ENCODE results near the gene ACTR2. TPM values are rescaled to one million over a fixed set of nuclear protein-coding genes. Genes with fewer than 3 reads are reported as not detected.

The ACTR2 gene
- total and polyA plus RNA-seq, 3 donors from 2014 or later = 49.2 to 80.1 (median 56.6) TPM

DNA sequence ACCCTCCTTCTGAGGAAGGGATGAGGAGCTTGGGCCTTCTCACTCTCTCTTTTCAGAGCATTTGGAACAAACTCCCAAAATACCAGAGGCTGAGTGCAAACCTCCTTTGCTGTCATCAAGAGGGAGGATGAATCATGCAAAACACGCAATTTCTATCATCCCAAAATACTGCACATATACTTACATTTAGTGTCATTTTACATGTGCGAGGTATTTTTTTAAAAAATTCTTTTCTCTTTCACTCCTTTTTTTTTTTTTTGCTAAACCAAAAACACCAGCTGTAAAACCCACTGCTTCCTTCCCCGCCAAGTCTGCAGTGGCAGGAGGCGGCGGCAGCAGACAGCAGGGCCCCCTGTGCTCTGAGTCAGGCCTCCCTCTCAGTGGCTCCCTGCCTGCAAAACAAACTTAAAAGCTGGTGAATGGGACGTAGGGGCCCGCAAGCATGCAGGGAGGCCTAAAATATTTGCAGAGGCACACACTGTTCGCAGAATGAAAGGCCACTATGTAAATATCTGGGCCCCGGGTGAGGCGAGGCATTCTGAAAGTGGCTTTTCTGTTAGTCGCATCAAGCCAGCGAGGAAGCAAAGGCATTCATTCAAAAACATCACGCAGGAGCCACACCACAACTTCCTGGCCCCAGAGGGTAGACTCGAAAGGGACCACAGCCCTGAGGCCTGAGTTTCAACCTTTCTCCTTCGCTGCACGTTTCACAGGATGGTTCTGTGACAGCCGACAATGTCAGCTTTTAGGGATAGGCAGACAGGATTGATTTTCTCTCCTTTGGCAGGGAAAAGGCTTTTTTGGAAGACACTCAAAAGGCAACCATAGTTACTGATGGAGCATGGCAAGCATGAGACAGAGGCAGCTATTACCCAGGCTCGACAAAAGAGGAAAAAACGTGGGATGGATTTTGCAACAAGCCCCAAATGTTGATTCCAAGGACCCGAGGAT, 73.4 kb downstream of the ACTR2 start:
- peaks cover 19% of the 10 kb centered on the region for H3K4me1 ChIP-seq
- peak overlapping the region in 1 of 2 donors; percentile 11 for H3K27ac ChIP-seq
- peak; percentile 26 for DNase-seq
- intact Hi-C loops (cut with DNase I; ENCODE audit: low total_unique reads) = no loop called here
- no peak for TF ChIP-seq CTCF (IDR thresholded peaks at IDR 0.05)
- no peak for TF ChIP-seq POLR2A (IDR thresholded peaks at IDR 0.05)
- no peaks in the 10 kb centered on the region for H3K9me3 ChIP-seq
- no peak overlapping the region for H3K4me3 ChIP-seq
- no peaks in the 10 kb centered on the region for H3K27me3 ChIP-seq
- H3K36me3 ChIP-seq (ENCODE audit: low read depth, missing control alignments) = no peaks in the 10 kb centered on the region
- WGBS, 2 donors = 52 to 75% methylated on average over 20 of the region's 20 CpGs

DNA sequence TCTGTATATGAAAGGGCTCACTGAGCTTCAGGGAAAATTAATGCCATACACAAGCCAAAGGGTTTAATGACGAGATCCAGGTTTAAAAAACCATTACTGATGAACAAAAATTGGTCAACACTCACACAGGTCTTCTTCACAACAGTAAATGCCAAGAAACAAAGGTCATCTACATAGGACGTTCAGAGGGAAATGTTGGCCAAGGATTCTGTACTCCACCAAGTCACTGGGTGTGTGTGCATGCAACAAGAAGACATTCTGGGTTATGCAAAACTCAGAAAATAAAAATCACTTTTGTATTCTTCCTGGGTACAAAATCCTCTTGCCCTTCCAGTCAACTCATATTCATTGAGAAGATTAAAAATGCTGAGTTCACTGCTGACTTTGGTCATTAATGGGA, 78.3 kb downstream of the ACTR2 start:
- 88 to 89% methylated on average over 2 of the region's 2 CpGs for WGBS, 2 donors
- no peak overlapping the region for H3K4me3 ChIP-seq
- H3K27me3 ChIP-seq = no peaks in the 10 kb centered on the region
- DNase-seq = no peak
- no peaks in the 10 kb centered on the region for H3K36me3 ChIP-seq (ENCODE audit: low read depth, missing control alignments)
- intact Hi-C loops (cut with DNase I; ENCODE audit: low total_unique reads) = no loop called here
- no peaks in the 10 kb centered on the region for H3K9me3 ChIP-seq
- H3K4me1 ChIP-seq = peaks cover 15% of the 10 kb centered on the region
- no peak overlapping the region for H3K27ac ChIP-seq
- TF ChIP-seq CTCF (IDR thresholded peaks at IDR 0.05) = no peak
- no peak for TF ChIP-seq POLR2A (IDR thresholded peaks at IDR 0.05)

DNA sequence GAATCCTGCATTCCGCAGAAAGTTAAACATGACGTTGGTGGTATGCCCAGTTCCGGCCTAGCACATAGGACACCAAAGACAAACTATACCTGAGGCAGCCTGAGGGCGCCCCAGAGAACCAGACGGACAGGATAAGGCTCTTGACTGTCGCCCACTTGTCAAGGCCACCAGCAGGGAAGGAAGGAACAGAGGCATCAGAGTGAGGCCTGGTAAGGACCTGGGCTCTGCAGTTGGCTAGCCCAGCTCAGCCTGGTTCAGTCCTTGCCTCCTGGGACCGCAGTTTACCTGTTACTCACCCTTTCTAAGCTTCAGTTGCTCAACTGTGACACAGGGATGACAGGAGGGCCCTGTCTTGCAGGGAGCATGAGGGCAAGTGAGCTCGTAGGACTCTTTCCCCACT, 82.1 kb downstream of the ACTR2 start:
- H3K36me3 ChIP-seq (ENCODE audit: low read depth, missing control alignments) = no peaks in the 10 kb centered on the region
- intact Hi-C loops (cut with DNase I; ENCODE audit: low total_unique reads) = no loop called here
- H3K4me3 ChIP-seq = no peak overlapping the region
- H3K27me3 ChIP-seq = no peaks in the 10 kb centered on the region
- TF ChIP-seq CTCF (IDR thresholded peaks at IDR 0.05) (no peak), POLR2A (IDR thresholded peaks at IDR 0.05) (no peak)
- no peak overlapping the region for H3K27ac ChIP-seq
- peaks cover 6% of the 10 kb centered on the region for H3K4me1 ChIP-seq
- WGBS, 2 donors = 82 to 83% methylated on average over 8 of the region's 8 CpGs
- no peak for DNase-seq
- no peaks in the 10 kb centered on the region for H3K9me3 ChIP-seq

GRCh38 chr2:65311049-65311448, 83.4 kb downstream of the ACTR2 start:
- DNase-seq = no peak
- no peaks in the 10 kb centered on the region for H3K9me3 ChIP-seq
- no peaks in the 10 kb centered on the region for H3K27me3 ChIP-seq
- H3K36me3 ChIP-seq (ENCODE audit: low read depth, missing control alignments) = no peaks in the 10 kb centered on the region
- peaks cover 6% of the 10 kb centered on the region for H3K4me1 ChIP-seq
- 81 to 84% methylated on average over 6 of the region's 6 CpGs for WGBS, 2 donors
- no peak overlapping the region for H3K4me3 ChIP-seq
- intact Hi-C loops (cut with DNase I; ENCODE audit: low total_unique reads) = no loop called here
- no peak overlapping the region for H3K27ac ChIP-seq
- TF ChIP-seq POLR2A (IDR thresholded peaks at IDR 0.05) (no peak), CTCF (IDR thresholded peaks at IDR 0.05) (no peak)
